Liver (tissue), 9 donors: Measurements from ENCODE around the gene ZFYVE19. TPM values are rescaled to one million over a fixed set of nuclear protein-coding genes. Genes with fewer than 3 reads are reported as not detected.
A peak's percentile ranks its signal among the peaks of the same experiment; 100 is the strongest.
"Not testable (repeated sequence)": the region's sequence is repeated elsewhere in the genome, so short reads cannot be mapped to it uniquely, and the experiment has no call there.

Experiments used
- DNase-seq: peaks from one replicate; pipeline ENCODE4 v3.0.0-alpha.2; 2017; ENCODE audit warnings: low spot score
- H3K27ac ChIP-seq, 2 donors: one replicate each; pipeline ENCODE4 v1.7.0; 2013; ENCODE audit warnings: inconsistent platforms in 2 of 2, low read length in 2 of 2, control low read depth in 1 of 2, low read depth in 1 of 2, mild to moderate bottlenecking in 1 of 2
- H3K27me3 ChIP-seq, 4 donors: one replicate each; pipeline versions ENCODE4 v1.6.1 to v1.7.0; 2013; ENCODE audit warnings: low read length in 3 of 4, inconsistent platforms in 1 of 4, mild to moderate bottlenecking in 1 of 4, moderate library complexity in 1 of 4; ENCODE audit not compliant: control insufficient read depth in 4 of 4, insufficient read depth in 4 of 4
- H3K36me3 ChIP-seq, 4 donors: one replicate each; pipeline versions ENCODE4 v1.6.1 to v1.7.0; 2013; ENCODE audit warnings: low read length in 3 of 4, mild to moderate bottlenecking in 3 of 4, low read depth in 1 of 4, moderate library complexity in 1 of 4; ENCODE audit not compliant: control insufficient read depth in 4 of 4, insufficient read depth in 3 of 4
- H3K4me1 ChIP-seq, 4 donors: one replicate each; pipeline versions ENCODE4 v1.6.1 to v1.7.0; 2013; ENCODE audit warnings: low read length in 3 of 4, mild to moderate bottlenecking in 3 of 4, moderate library complexity in 1 of 4; ENCODE audit not compliant: control insufficient read depth in 4 of 4, insufficient read depth in 4 of 4
- H3K4me3 ChIP-seq, 3 donors: one replicate each; pipeline versions ENCODE4 v1.6.1 to v1.7.0; 2013; ENCODE audit warnings: low read length in 3 of 3, control low read depth in 1 of 3, low read depth in 1 of 3, mild to moderate bottlenecking in 1 of 3
- H3K9ac ChIP-seq, 2 donors: one replicate each; pipeline ENCODE4 v1.7.0; 2013; ENCODE audit warnings: low read length in 2 of 2, mild to moderate bottlenecking in 2 of 2, moderate library complexity in 2 of 2, control low read depth in 1 of 2, low read depth in 1 of 2
- H3K9me3 ChIP-seq, 4 donors: one replicate each; pipeline versions ENCODE4 v1.6.1 to v1.7.0; 2013; ENCODE audit warnings: low read length in 3 of 4; ENCODE audit not compliant: control insufficient read depth in 4 of 4
- ATF3 ChIP-seq: IDR thresholded peaks from 2 replicates; pipeline ENCODE4 v1.6.1; 2016; ENCODE audit warnings: antibody characterized with exemption
- CTCF ChIP-seq: fragments of 150-350 bp; IDR thresholded peaks from 2 replicates; pipeline ENCODE4 v1.5.1; 2017; ENCODE audit warnings: improper control_type of control experiment, low read depth, low read length; ENCODE audit not compliant: missing input control
- EGR1 ChIP-seq, 2 donors: IDR thresholded peaks; 2 replicates each; pipeline ENCODE4 v1.6.1; 2016 to 2018; ENCODE audit warnings: antibody characterized with exemption in 2 of 2, low read depth in 2 of 2
- FOXA1 ChIP-seq: IDR thresholded peaks from 2 replicates; pipeline ENCODE4 v1.6.1; 2016; ENCODE audit warnings: antibody characterized with exemption
- FOXA2 ChIP-seq: IDR thresholded peaks from 2 replicates; pipeline ENCODE4 v1.6.1; 2016; ENCODE audit warnings: antibody characterized with exemption
- GABPA ChIP-seq, 2 donors: IDR thresholded peaks in 1 of 2; conservative IDR thresholded peaks in 1 of 2; 2 replicates each; pipeline ENCODE4 v1.6.1; 2016; ENCODE audit warnings: antibody characterized with exemption in 2 of 2, mild to moderate bottlenecking in 1 of 2, moderate library complexity in 1 of 2
- HNF4A ChIP-seq, 2 donors: conservative IDR thresholded peaks; 2 replicates each; pipeline ENCODE4 v1.6.1; 2016; ENCODE audit warnings: antibody characterized with exemption in 2 of 2, mild to moderate bottlenecking in 2 of 2
- HNF4G ChIP-seq: IDR thresholded peaks from 2 replicates; pipeline ENCODE4 v1.6.1; 2016; ENCODE audit warnings: antibody characterized with exemption
- JUND ChIP-seq, 2 donors: IDR thresholded peaks; 2 replicates each; pipeline ENCODE4 v1.6.1; 2016; ENCODE audit warnings: antibody characterized with exemption in 2 of 2
- MAX ChIP-seq: IDR thresholded peaks from 2 replicates; pipeline ENCODE4 v1.6.1; 2016; ENCODE audit warnings: antibody characterized with exemption
- NR2F2 ChIP-seq: IDR thresholded peaks from 2 replicates; pipeline ENCODE4 v1.6.1; 2016; ENCODE audit warnings: antibody characterized with exemption
- RAD21 ChIP-seq, 2 donors: IDR thresholded peaks; 2 replicates each; pipeline ENCODE4 v1.6.1; 2016; ENCODE audit warnings: antibody characterized with exemption in 2 of 2, mild to moderate bottlenecking in 2 of 2
- REST ChIP-seq: IDR thresholded peaks from 2 replicates; pipeline ENCODE4 v1.6.1; 2016; ENCODE audit warnings: antibody characterized with exemption, mild to moderate bottlenecking
- RXRA ChIP-seq, 2 donors: IDR thresholded peaks; 2 replicates each; pipeline ENCODE4 v1.6.1; 2017 to 2018; ENCODE audit warnings: antibody characterized with exemption in 2 of 2, mild to moderate bottlenecking in 1 of 2
- SP1 ChIP-seq: IDR thresholded peaks from 2 replicates; pipeline ENCODE4 v1.6.1; 2018; ENCODE audit warnings: antibody characterized with exemption, mild to moderate bottlenecking
- TAF1 ChIP-seq: conservative IDR thresholded peaks from 2 replicates; pipeline ENCODE4 v1.6.1; 2016; ENCODE audit warnings: antibody characterized with exemption, mild to moderate bottlenecking
- YY1 ChIP-seq: IDR thresholded peaks from 2 replicates; pipeline ENCODE4 v1.6.1; 2016; ENCODE audit warnings: antibody characterized with exemption, mild to moderate bottlenecking
- ZBTB33 ChIP-seq: IDR thresholded peaks from 2 replicates; pipeline ENCODE4 v1.6.1; 2016; ENCODE audit warnings: antibody characterized with exemption
- WGBS: extraction: QIAGEN DNeasy Blood & Tissue Kit; methylation state at CpG from one replicate; pipeline ENCODE4 v1.1.7; 2013; 5-methylcytosine and 5-hydroxymethylcytosine counted together
- polyA plus RNA-seq, 2 donors: library from polyadenylated mRNA; stranded (reverse) in 1 of 2; unstranded in 1 of 2; fragments of 200-250 nt in 1 of 2; fragments of >200 nt in 1 of 2; fragmentation: Nextera tagmentation in 1 of 2; extraction: Ambion mirVana in 1 of 2; gene quantifications; one replicate each; pipeline versions ENCODE4 v1.2.1 to v1.2.3, GENCODE V29; 2013 to 2015
- total RNA-seq, 2 donors: library from RNA; depleted of rRNA; stranded (reverse); fragments of >200 nt; gene quantifications; one replicate each; pipeline ENCODE4 v1.2.3, GENCODE V29; 2014
- donor health status: healthy.
- donor health status: healthy.
- donor health status: healthy.
- donor health status: healthy.
- donor health status: healthy.

The ZFYVE19 gene
- total and polyA plus RNA-seq, 4 donors: 10.4 to 41.2 (median 19.7) TPM

GRCh38 chr15:40859206-40859851, 52.4 kb downstream of the ZFYVE19 start:
- WGBS: 34% methylated on average over 18 of the region's 18 CpGs
- Histone ChIP-seq H3K27ac (no peak overlapping the region), H3K4me3 (no peak overlapping the region)

GRCh38 chr15:40861147-40861546, 54.3 kb downstream of the ZFYVE19 start:
- DNase-seq, H3K27me3 ChIP-seq, H3K36me3 ChIP-seq, H3K27ac ChIP-seq, H3K9ac ChIP-seq, H3K4me3 ChIP-seq, H3K9me3 ChIP-seq: not testable (repeated sequence)
- H3K4me1 ChIP-seq: peaks cover 0 to 11% (median 3%) of the 10 kb centered on the region in 4 donors
- 74% methylated on average over 4 of the region's 4 CpGs for WGBS

More at GRCh38 chr15:40859206-40859851, 52.4 kb downstream of the ZFYVE19 start:
- Histone ChIP-seq H3K9me3 (no peaks in the 10 kb centered on the region), H3K4me1 (peaks cover 0 to 11% (median 3%) of the 10 kb centered on the region in 4 donors), H3K36me3 (no peaks in the 10 kb centered on the region), H3K9ac (no peak overlapping the region), H3K27me3 (no peaks in the 10 kb centered on the region)
- DNase-seq: peak; percentile 88
- TF ChIP-seq ATF3: no peak
- TF ChIP-seq HNF4G: no peak
- TF ChIP-seq MAX: no peak
- no peak for TF ChIP-seq GABPA (IDR thresholded peaks at IDR 0.05 in 1 of 2, conservative IDR thresholded peaks at IDR 0.05 in 1 of 2)
- no peak for TF ChIP-seq NR2F2
- TF ChIP-seq TAF1: no peak
- no peak for TF ChIP-seq FOXA2
- peak in 1 of 2 donors; percentile 27 for TF ChIP-seq RXRA (IDR thresholded peaks at IDR 0.05)
- no peak for TF ChIP-seq SP1
- TF ChIP-seq HNF4A (conservative IDR thresholded peaks at IDR 0.05): no peak
- TF ChIP-seq YY1: no peak
- TF ChIP-seq CTCF: peak; percentile 69
- peak; percentile 57 to 72 for TF ChIP-seq RAD21 (IDR thresholded peaks at IDR 0.05)
- TF ChIP-seq REST: no peak
- TF ChIP-seq FOXA1: no peak
- TF ChIP-seq JUND (IDR thresholded peaks at IDR 0.05): no peak
- no peak for TF ChIP-seq ZBTB33
- TF ChIP-seq EGR1 (IDR thresholded peaks at IDR 0.05; ENCODE audit: low read depth in 2 of 2): no peak
